ENCODE results near the gene ADAMTS12. TPM values are rescaled to one million over a fixed set of nuclear protein-coding genes. Genes with fewer than 3 reads are reported as not detected.

The ADAMTS12 gene
- total and polyA plus RNA-seq, 4 donors: 0.49 to 6.4 (median 2.3) TPM

DNA sequence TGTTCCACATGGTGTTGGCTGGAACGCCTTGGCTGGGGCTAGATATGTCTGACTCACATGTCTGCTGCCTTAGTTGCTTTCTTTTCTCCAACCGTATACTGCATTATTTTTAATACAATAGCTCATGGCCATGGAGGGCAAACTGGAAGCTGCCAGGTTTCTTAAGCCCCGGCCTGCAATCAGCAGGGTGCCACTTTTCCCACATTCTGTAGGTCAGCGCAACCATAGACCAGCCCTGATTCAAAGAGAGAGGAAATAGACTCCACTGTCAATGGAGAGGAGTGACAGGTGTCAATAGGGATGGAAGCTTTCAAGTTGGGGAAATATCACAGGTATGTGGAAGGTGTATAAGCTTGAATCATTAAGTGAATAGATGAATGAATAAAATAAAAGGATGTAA is 390.5 kb downstream of the ADAMTS12 start:
- 94% methylated on average over 4 of the region's 4 CpGs for WGBS
- H3K9ac ChIP-seq (ENCODE audit: low read depth in 1 of 2, low read length in 2 of 2): no peak overlapping the region
- no peaks in the 10 kb centered on the region for H3K4me1 ChIP-seq (ENCODE audit: control insufficient read depth in 4 of 4, insufficient read depth in 4 of 4, low read length in 3 of 4)
- no peak for DNase-seq (ENCODE audit: low spot score)
- TF ChIP-seq FOXA2 (IDR thresholded peaks at IDR 0.05) (no peak), GABPA (IDR thresholded peaks at IDR 0.05 in 1 of 2, conservative IDR thresholded peaks at IDR 0.05 in 1 of 2) (no peak), RXRA (IDR thresholded peaks at IDR 0.05) (no peak), HNF4G (IDR thresholded peaks at IDR 0.05) (no peak), FOXA1 (IDR thresholded peaks at IDR 0.05) (no peak)
- TF ChIP-seq, protein P1, sequence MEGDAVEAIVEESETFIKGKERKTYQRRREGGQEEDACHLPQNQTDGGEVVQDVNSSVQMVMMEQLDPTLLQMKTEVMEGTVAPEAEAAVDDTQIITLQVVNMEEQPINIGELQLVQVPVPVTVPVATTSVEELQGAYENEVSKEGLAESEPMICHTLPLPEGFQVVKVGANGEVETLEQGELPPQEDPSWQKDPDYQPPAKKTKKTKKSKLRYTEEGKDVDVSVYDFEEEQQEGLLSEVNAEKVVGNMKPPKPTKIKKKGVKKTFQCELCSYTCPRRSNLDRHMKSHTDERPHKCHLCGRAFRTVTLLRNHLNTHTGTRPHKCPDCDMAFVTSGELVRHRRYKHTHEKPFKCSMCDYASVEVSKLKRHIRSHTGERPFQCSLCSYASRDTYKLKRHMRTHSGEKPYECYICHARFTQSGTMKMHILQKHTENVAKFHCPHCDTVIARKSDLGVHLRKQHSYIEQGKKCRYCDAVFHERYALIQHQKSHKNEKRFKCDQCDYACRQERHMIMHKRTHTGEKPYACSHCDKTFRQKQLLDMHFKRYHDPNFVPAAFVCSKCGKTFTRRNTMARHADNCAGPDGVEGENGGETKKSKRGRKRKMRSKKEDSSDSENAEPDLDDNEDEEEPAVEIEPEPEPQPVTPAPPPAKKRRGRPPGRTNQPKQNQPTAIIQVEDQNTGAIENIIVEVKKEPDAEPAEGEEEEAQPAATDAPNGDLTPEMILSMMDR (IDR thresholded peaks at IDR 0.05; ENCODE audit: low read depth, low read length, missing input control): no peak
- TF ChIP-seq, protein P2, sequence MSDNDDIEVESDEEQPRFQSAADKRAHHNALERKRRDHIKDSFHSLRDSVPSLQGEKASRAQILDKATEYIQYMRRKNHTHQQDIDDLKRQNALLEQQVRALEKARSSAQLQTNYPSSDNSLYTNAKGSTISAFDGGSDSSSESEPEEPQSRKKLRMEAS (IDR thresholded peaks at IDR 0.05): no peak
- TF ChIP-seq, protein P3, sequence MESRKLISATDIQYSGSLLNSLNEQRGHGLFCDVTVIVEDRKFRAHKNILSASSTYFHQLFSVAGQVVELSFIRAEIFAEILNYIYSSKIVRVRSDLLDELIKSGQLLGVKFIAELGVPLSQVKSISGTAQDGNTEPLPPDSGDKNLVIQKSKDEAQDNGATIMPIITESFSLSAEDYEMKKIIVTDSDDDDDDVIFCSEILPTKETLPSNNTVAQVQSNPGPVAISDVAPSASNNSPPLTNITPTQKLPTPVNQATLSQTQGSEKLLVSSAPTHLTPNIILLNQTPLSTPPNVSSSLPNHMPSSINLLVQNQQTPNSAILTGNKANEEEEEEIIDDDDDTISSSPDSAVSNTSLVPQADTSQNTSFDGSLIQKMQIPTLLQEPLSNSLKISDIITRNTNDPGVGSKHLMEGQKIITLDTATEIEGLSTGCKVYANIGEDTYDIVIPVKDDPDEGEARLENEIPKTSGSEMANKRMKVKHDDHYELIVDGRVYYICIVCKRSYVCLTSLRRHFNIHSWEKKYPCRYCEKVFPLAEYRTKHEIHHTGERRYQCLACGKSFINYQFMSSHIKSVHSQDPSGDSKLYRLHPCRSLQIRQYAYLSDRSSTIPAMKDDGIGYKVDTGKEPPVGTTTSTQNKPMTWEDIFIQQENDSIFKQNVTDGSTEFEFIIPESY (IDR thresholded peaks at IDR 0.05): no peak
- TF ChIP-seq, protein P4, sequence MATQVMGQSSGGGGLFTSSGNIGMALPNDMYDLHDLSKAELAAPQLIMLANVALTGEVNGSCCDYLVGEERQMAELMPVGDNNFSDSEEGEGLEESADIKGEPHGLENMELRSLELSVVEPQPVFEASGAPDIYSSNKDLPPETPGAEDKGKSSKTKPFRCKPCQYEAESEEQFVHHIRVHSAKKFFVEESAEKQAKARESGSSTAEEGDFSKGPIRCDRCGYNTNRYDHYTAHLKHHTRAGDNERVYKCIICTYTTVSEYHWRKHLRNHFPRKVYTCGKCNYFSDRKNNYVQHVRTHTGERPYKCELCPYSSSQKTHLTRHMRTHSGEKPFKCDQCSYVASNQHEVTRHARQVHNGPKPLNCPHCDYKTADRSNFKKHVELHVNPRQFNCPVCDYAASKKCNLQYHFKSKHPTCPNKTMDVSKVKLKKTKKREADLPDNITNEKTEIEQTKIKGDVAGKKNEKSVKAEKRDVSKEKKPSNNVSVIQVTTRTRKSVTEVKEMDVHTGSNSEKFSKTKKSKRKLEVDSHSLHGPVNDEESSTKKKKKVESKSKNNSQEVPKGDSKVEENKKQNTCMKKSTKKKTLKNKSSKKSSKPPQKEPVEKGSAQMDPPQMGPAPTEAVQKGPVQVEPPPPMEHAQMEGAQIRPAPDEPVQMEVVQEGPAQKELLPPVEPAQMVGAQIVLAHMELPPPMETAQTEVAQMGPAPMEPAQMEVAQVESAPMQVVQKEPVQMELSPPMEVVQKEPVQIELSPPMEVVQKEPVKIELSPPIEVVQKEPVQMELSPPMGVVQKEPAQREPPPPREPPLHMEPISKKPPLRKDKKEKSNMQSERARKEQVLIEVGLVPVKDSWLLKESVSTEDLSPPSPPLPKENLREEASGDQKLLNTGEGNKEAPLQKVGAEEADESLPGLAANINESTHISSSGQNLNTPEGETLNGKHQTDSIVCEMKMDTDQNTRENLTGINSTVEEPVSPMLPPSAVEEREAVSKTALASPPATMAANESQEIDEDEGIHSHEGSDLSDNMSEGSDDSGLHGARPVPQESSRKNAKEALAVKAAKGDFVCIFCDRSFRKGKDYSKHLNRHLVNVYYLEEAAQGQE (IDR thresholded peaks at IDR 0.05): no peak
- no peaks in the 10 kb centered on the region for H3K9me3 ChIP-seq (ENCODE audit: control insufficient read depth in 4 of 4, low read length in 3 of 4)
- no peaks in the 10 kb centered on the region for H3K36me3 ChIP-seq (ENCODE audit: control insufficient read depth in 4 of 4, insufficient read depth in 3 of 4, low read depth in 1 of 4, low read length in 3 of 4)
- no peak overlapping the region for H3K4me3 ChIP-seq (ENCODE audit: low read depth in 1 of 3, low read length in 3 of 3)
- no peaks in the 10 kb centered on the region for H3K27me3 ChIP-seq (ENCODE audit: control insufficient read depth in 4 of 4, insufficient read depth in 4 of 4, low read length in 3 of 4)
- H3K27ac ChIP-seq (ENCODE audit: low read depth in 1 of 2, low read length in 2 of 2): no peak overlapping the region

DNA sequence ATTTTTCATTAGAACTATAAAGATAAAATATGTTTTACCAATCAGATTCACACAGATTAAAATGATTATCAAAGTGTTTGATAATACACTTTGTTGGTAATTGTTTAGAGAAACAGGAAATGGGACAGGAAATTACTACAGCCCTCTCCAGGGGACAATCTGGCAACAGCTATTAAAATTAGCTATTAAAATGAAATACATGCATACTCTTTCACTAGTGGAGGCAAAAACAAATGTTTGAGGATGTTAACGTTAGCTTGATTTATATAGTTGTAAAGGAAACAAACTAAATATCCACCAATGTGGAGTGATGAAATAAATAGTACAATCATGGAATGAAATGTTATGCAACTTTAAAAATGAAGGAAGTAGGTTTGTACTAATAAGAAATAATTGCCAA is 397.3 kb downstream of the ADAMTS12 start:
- 54% methylated on average over 1 of the region's 1 CpG for WGBS
- DNase-seq (ENCODE audit: low spot score): no peak

More for the DNA sequence above, 397.3 kb downstream of the ADAMTS12 start:
- Histone ChIP-seq H3K9me3 (ENCODE audit: control insufficient read depth in 4 of 4, low read length in 3 of 4) (no peaks in the 10 kb centered on the region), H3K36me3 (ENCODE audit: control insufficient read depth in 4 of 4, insufficient read depth in 3 of 4, low read depth in 1 of 4, low read length in 3 of 4) (no peaks in the 10 kb centered on the region), H3K27ac (ENCODE audit: low read depth in 1 of 2, low read length in 2 of 2) (no peak overlapping the region), H3K4me1 (ENCODE audit: control insufficient read depth in 4 of 4, insufficient read depth in 4 of 4, low read length in 3 of 4) (no peaks in the 10 kb centered on the region), H3K9ac (ENCODE audit: low read depth in 1 of 2, low read length in 2 of 2) (no peak overlapping the region), H3K4me3 (ENCODE audit: low read depth in 1 of 3, low read length in 3 of 3) (no peak overlapping the region), H3K27me3 (ENCODE audit: control insufficient read depth in 4 of 4, insufficient read depth in 4 of 4, low read length in 3 of 4) (no peaks in the 10 kb centered on the region)
- TF ChIP-seq, protein P1 (IDR thresholded peaks at IDR 0.05; ENCODE audit: low read depth, low read length, missing input control): no peak
- TF ChIP-seq, protein P3 (IDR thresholded peaks at IDR 0.05): no peak
- no peak for TF ChIP-seq FOXA1 (IDR thresholded peaks at IDR 0.05)
- no peak for TF ChIP-seq GABPA (IDR thresholded peaks at IDR 0.05 in 1 of 2, conservative IDR thresholded peaks at IDR 0.05 in 1 of 2)
- TF ChIP-seq RAD21 (IDR thresholded peaks at IDR 0.05): no peak
- TF ChIP-seq YY1 (IDR thresholded peaks at IDR 0.05): no peak
- no peak for TF ChIP-seq HNF4G (IDR thresholded peaks at IDR 0.05)
- no peak for TF ChIP-seq SP1 (IDR thresholded peaks at IDR 0.05)
- TF ChIP-seq, protein P2 (IDR thresholded peaks at IDR 0.05): no peak
- TF ChIP-seq HNF4A (conservative IDR thresholded peaks at IDR 0.05): no peak
- TF ChIP-seq TAF1 (conservative IDR thresholded peaks at IDR 0.05): no peak
- TF ChIP-seq JUND (IDR thresholded peaks at IDR 0.05): no peak

Data from liver (tissue), 9 donors.